ENCODE measurements around the gene KAT5.

The KAT5 gene

DNA sequence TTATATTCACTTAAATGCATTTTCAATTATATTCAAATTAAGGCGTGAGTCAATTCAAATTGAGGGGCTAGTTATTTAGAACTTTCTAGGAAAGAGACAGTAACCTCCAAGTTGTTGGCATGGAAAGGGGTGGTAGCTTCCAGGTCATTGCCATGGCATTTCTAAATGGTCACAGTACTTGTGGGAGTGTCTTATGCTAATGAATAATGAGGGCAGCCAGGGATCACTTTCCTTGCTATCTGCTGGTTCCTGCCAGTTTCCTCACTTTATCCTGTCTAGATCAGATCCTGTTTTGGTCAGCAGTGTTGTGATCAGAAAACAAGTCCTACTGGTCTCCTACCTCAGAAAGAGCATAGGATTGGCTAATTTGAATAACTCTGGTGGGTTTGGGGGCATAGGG is 30.3 kb downstream of the KAT5 start:
- Histone ChIP-seq H3K79me2 (ENCODE audit: insufficient read depth, low read length) (no peaks in the 10 kb centered on the region), H3F3A (ENCODE audit: insufficient read depth) (no peaks in the 10 kb centered on the region)
- TF ChIP-seq EZH2phosphoT487 (conservative IDR thresholded peaks at IDR 0.05; ENCODE audit: low read length), result no peak

GRCh38 chr11:65743681-65744025 is 31.6 kb downstream of the KAT5 start:
- Histone ChIP-seq H3K79me2 (ENCODE audit: insufficient read depth, low read length) (no peaks in the 10 kb centered on the region), H3K36me3 (ENCODE audit: low read length) (no peaks in the 10 kb centered on the region), H3K4me3 (ENCODE audit: insufficient read depth, low read length, poor library complexity, severe bottlenecking) (no peak overlapping the region), H3F3A (ENCODE audit: insufficient read depth) (no peaks in the 10 kb centered on the region), H2AFZ (ENCODE audit: low read depth, low read length, severe bottlenecking) (no peak overlapping the region), H3K4me2 (ENCODE audit: low read depth, low read length, poor library complexity, severe bottlenecking) (no peak overlapping the region), H3K27me3 (ENCODE audit: low read length) (no peaks in the 10 kb centered on the region), H4K20me1 (ENCODE audit: low read depth, low read length) (no peaks in the 10 kb centered on the region), H3K9me3 (ENCODE audit: insufficient read depth, low read length) (no peaks in the 10 kb centered on the region), H3K27ac (ENCODE audit: low read depth, low read length) (no peak overlapping the region), H3K9me2 (replicated peaks; ENCODE audit: insufficient read depth, low read length) (no peaks in the 10 kb centered on the region), H3K9ac (ENCODE audit: low read length) (no peak overlapping the region)
- no peak for TF ChIP-seq CTCF (IDR thresholded peaks at IDR 0.05; ENCODE audit: insufficient read depth, low read length, poor library complexity, severe bottlenecking)

More for the DNA sequence above, 30.3 kb downstream of the KAT5 start:
- Histone ChIP-seq H3K27me3 (ENCODE audit: low read length) (no peaks in the 10 kb centered on the region), H2AFZ (ENCODE audit: low read depth, low read length, severe bottlenecking) (no peak overlapping the region), H3K9ac (ENCODE audit: low read length) (no peak overlapping the region), H3K4me2 (ENCODE audit: low read depth, low read length, poor library complexity, severe bottlenecking) (no peak overlapping the region), H3K36me3 (ENCODE audit: low read length) (no peaks in the 10 kb centered on the region), H3K27ac (ENCODE audit: low read depth, low read length) (no peak overlapping the region), H4K20me1 (ENCODE audit: low read depth, low read length) (no peaks in the 10 kb centered on the region), H3K9me2 (replicated peaks; ENCODE audit: insufficient read depth, low read length) (no peaks in the 10 kb centered on the region), H3K4me3 (ENCODE audit: insufficient read depth, low read length, poor library complexity, severe bottlenecking) (no peak overlapping the region), H3K9me3 (ENCODE audit: insufficient read depth, low read length) (peaks cover 9% of the 10 kb centered on the region)

- Histone ChIP-seq H3K9me2 (replicated peaks; ENCODE audit: insufficient read depth, low read length) (no peaks in the 10 kb centered on the region), H2AFZ (ENCODE audit: low read depth, low read length, severe bottlenecking) (no peak overlapping the region), H3K4me2 (ENCODE audit: low read depth, low read length, poor library complexity, severe bottlenecking) (no peak overlapping the region), H3F3A (ENCODE audit: insufficient read depth) (no peaks in the 10 kb centered on the region), H3K9ac (ENCODE audit: low read length) (no peak overlapping the region), H3K4me3 (ENCODE audit: insufficient read depth, low read length, poor library complexity, severe bottlenecking) (no peak overlapping the region), H3K27me3 (ENCODE audit: low read length) (no peaks in the 10 kb centered on the region), H4K20me1 (ENCODE audit: low read depth, low read length) (no peaks in the 10 kb centered on the region), H3K79me2 (ENCODE audit: insufficient read depth, low read length) (no peaks in the 10 kb centered on the region), H3K36me3 (ENCODE audit: low read length) (no peaks in the 10 kb centered on the region), H3K9me3 (ENCODE audit: insufficient read depth, low read length) (no peaks in the 10 kb centered on the region), H3K27ac (ENCODE audit: low read depth, low read length) (no peak overlapping the region)
- TF ChIP-seq CTCF (IDR thresholded peaks at IDR 0.05; ENCODE audit: insufficient read depth, low read length, poor library complexity, severe bottlenecking), result no peak
- no peak for TF ChIP-seq EZH2phosphoT487 (conservative IDR thresholded peaks at IDR 0.05; ENCODE audit: low read length)
These were observed 32.1 kb downstream of the KAT5 start for GRCh38 chr11:65744026-65744698.

DNA sequence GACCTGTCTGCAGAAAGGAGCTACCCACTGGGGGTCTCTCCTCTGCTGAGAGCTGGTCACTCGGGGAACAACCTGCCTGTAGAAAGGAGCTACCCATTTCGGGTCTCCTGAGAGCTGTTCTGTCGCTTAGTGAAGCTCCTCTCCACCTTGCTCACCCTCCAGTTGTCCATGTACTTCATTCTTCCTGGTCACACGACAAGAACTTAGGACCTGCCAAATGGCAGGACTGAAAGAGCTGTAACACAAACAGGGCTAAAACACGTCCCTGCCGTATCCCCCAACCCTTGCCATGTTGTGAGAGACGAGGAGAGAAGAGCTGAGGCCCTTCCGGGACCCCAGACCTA is 32.6 kb downstream of the KAT5 start:
- TF ChIP-seq EZH2phosphoT487 (conservative IDR thresholded peaks at IDR 0.05; ENCODE audit: low read length) (no peak), CTCF (IDR thresholded peaks at IDR 0.05; ENCODE audit: insufficient read depth, low read length, poor library complexity, severe bottlenecking) (no peak)
- no peak overlapping the region for H2AFZ ChIP-seq (ENCODE audit: low read depth, low read length, severe bottlenecking)
- H3K4me3 ChIP-seq (ENCODE audit: insufficient read depth, low read length, poor library complexity, severe bottlenecking), result no peak overlapping the region
- H3K27me3 ChIP-seq (ENCODE audit: low read length), result no peaks in the 10 kb centered on the region
- no peaks in the 10 kb centered on the region for H3K9me2 ChIP-seq (replicated peaks; ENCODE audit: insufficient read depth, low read length)
- no peaks in the 10 kb centered on the region for H3F3A ChIP-seq (ENCODE audit: insufficient read depth)
- H3K36me3 ChIP-seq (ENCODE audit: low read length), result no peaks in the 10 kb centered on the region
- H3K9ac ChIP-seq (ENCODE audit: low read length), result no peak overlapping the region
- H3K27ac ChIP-seq (ENCODE audit: low read depth, low read length), result no peak overlapping the region
- no peaks in the 10 kb centered on the region for H4K20me1 ChIP-seq (ENCODE audit: low read depth, low read length)
- H3K9me3 ChIP-seq (ENCODE audit: insufficient read depth, low read length), result no peaks in the 10 kb centered on the region
- no peaks in the 10 kb centered on the region for H3K79me2 ChIP-seq (ENCODE audit: insufficient read depth, low read length)
- H3K4me2 ChIP-seq (ENCODE audit: low read depth, low read length, poor library complexity, severe bottlenecking), result no peak overlapping the region

All from SU-DHL-6 (cell line).